HG03571 (cell line): ENCODE results near the gene ASB13.

Source experiments
- ATAC-seq: cut with Tn5 transposase; IDR thresholded peaks from one replicate; pipeline ENCODE4 v1.9.1; 2021; ENCODE audit not compliant: unreplicated experiment

The ASB13 gene

GRCh38 chr10:5591336-5591824, 75.0 kb downstream of the ASB13 start:
- ATAC-seq: no peak

GRCh38 chr10:5590816-5591215, 75.6 kb downstream of the ASB13 start:
- ATAC-seq: no peak

GRCh38 chr10:5589661-5590511, 76.5 kb downstream of the ASB13 start:
- no peak for ATAC-seq

DNA sequence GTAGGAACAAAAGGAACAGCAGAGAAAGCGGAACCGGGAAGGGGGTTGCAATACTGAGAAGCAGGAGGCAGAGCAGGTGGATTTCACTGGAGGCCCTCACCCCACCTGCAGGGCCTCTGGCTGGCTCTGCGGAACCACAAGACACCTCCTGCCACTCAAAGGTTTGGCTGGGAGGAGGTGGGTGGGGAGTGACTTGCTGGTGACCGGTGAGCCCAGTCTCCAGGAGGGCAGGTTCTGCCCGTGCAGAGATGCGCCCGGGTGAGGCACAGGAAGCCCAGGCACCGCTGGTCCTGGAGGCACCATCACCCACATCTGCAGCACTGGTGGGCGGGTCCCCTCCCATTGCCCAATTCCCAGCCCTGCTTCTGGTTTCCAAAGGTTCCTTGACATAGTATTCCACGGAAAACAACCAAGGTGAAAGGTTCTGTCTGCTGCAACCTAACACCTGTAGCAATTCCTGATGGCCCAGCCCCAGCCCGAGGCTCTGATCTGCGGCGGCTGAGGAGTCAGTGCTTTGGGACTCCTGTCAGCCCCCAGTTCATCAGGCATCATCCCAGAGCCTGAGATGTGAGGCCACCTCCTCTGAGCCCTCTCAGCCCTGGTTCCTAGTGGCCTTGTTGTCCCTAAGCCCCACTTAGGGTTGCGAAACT, 77.3 kb downstream of the ASB13 start:
- ATAC-seq: no peak
